ENCODE results near the gene HSBP1L1. TPM values are rescaled to one million over a fixed set of nuclear protein-coding genes. Genes with fewer than 3 reads are reported as not detected.
A peak's percentile ranks its signal among the peaks of the same experiment; 100 is the strongest.

HSBP1L1 gene
- total RNA-seq, 1 donor from 2014 or later = 44.7 TPM

DNA sequence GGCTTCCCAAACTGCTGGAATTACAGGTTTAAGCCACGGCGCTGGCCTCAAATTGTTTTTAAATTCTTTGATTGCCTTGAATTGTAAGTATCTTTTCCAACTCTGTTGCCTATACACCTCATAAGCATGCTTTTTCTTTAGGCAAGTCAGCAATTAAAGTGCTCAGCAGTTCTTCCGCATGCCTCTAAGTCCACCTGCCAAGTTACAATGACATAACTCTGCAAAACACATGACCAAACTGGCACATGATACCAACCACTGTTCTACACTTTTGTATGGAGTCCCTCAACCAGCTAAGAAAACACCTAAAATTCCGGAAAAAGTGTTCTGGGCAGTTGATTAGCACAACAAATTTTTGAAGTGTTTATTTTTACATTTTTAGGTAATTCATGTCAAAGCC is 18.8 kb downstream of the HSBP1L1 start:
- no peak for DNase-seq (ENCODE audit: low read depth)
- no peak overlapping the region for H3K4me3 ChIP-seq (ENCODE audit: low read depth, low read length)
- TF ChIP-seq, protein P1, sequence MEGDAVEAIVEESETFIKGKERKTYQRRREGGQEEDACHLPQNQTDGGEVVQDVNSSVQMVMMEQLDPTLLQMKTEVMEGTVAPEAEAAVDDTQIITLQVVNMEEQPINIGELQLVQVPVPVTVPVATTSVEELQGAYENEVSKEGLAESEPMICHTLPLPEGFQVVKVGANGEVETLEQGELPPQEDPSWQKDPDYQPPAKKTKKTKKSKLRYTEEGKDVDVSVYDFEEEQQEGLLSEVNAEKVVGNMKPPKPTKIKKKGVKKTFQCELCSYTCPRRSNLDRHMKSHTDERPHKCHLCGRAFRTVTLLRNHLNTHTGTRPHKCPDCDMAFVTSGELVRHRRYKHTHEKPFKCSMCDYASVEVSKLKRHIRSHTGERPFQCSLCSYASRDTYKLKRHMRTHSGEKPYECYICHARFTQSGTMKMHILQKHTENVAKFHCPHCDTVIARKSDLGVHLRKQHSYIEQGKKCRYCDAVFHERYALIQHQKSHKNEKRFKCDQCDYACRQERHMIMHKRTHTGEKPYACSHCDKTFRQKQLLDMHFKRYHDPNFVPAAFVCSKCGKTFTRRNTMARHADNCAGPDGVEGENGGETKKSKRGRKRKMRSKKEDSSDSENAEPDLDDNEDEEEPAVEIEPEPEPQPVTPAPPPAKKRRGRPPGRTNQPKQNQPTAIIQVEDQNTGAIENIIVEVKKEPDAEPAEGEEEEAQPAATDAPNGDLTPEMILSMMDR (conservative IDR thresholded peaks at IDR 0.05; ENCODE audit: low read depth, low read length) = no peak

DNA sequence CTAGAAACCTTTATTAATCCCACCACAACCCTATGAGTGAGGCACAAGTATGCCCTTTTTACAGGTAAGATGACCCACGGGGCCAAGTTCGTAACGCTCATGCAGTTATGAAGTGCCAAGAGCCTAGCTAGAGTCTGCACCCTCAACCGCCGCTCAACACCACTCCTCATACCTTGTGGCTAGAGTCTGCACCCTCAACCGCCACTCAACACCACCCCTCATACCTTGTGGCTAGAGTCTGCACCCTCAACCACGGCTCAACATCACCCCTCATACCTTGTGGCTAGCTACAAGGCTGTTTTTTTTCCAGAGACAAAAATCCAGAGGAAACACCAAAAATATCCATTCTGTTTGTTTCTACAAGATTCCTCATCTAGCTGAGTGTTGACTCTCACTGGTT is 19.4 kb downstream of the HSBP1L1 start:
- no peak for DNase-seq (ENCODE audit: low read depth)
- H3K4me3 ChIP-seq (ENCODE audit: low read depth, low read length) = no peak overlapping the region
- TF ChIP-seq, protein P1 (conservative IDR thresholded peaks at IDR 0.05; ENCODE audit: low read depth, low read length) = no peak

DNA sequence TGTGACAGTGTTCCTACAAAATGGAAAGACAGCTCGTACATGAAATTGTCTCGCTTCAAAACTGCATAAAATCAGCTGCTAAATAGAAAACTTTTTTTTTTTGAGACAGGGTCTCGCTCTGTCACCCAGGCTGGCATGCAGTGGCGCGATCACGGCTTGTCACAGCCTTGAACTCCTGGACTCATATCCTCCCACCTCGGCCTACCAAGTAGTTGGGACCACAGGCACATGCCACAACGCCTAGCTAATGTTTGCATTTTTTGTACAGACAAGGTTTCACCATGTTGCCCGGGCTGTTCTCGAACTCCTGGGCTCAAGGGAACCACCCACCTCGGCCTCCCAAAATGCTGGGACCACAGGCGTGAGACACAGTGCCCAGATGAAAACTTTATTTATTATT is 20.7 kb downstream of the HSBP1L1 start:
- TF ChIP-seq, protein P1 (conservative IDR thresholded peaks at IDR 0.05; ENCODE audit: low read depth, low read length) = no peak
- DNase-seq (ENCODE audit: low read depth) = no peak

DNA sequence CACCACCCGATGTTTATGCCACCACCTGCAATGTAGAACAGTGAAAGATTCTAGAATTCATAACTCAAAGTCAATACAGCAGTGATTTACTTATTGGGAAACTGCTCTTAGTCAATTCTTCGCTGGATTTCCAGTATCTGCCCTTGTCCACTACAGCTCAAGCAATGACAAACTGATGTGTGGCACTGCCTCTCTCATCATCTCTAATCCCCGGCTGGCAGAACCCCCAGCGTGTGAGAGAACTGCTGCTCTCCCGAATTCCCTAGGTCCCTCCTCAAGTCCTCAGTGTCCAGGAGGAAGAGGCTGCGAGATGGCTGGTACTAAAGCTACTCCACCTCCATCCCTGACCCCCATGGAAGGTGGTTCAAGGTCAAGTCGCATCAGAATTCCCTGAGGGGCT is 22.3 kb downstream of the HSBP1L1 start:
- TF ChIP-seq, protein P1 (conservative IDR thresholded peaks at IDR 0.05; ENCODE audit: low read depth, low read length) = no peak
- peak overlapping the region; percentile 93 for H3K4me3 ChIP-seq (ENCODE audit: low read depth, low read length)
- no peak for DNase-seq (ENCODE audit: low read depth)

More for the DNA sequence above, 20.7 kb downstream of the HSBP1L1 start:
- no peak overlapping the region for H3K4me3 ChIP-seq (ENCODE audit: low read depth, low read length)

DNA sequence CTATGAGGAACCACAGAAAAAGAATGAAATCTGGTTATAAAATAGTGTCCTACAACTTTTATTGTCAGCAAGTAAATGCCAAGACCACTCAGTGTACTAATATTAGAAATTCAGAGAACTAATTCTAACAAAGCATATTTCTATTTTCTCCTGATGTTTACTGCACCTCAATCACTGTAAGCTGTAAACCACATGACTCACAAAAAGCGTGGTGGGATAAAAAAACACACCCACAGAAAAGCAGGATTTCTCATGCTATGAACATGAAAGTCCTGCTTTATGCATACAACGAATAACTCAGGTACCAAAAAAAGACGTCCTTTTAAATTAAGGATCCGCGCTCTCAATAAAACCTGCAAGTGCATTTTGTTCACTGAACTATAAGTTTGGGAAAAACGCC is 23.1 kb downstream of the HSBP1L1 start:
- no peak for DNase-seq (ENCODE audit: low read depth)
- H3K4me3 ChIP-seq (ENCODE audit: low read depth, low read length) = peak overlapping the region; percentile 93
- TF ChIP-seq, protein P1 (conservative IDR thresholded peaks at IDR 0.05; ENCODE audit: low read depth, low read length) = no peak

DNA sequence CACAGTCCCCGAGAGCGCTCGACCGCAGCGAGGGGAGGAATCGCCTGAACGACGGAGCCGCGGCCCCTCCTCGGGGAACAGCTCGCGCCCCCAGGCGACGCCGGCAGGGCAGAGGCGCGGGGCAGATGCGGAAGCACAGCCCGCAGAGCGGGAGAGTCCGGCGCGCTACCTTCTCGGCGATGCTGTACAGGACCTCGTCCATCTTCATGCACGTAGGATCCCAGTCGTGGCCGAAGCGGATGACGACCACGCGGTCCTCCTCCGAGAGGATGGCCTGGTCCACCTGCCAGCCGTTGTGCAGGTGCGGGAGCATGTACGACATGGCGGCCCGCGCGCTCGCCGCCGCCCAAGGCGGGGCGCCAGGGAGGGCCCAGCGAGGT is 23.6 kb downstream of the HSBP1L1 start:
- DNase-seq (ENCODE audit: low read depth) = no peak
- peak overlapping the region; percentile 93 for H3K4me3 ChIP-seq (ENCODE audit: low read depth, low read length)
- TF ChIP-seq, protein P1 (conservative IDR thresholded peaks at IDR 0.05; ENCODE audit: low read depth, low read length) = peak; percentile 24

DNA sequence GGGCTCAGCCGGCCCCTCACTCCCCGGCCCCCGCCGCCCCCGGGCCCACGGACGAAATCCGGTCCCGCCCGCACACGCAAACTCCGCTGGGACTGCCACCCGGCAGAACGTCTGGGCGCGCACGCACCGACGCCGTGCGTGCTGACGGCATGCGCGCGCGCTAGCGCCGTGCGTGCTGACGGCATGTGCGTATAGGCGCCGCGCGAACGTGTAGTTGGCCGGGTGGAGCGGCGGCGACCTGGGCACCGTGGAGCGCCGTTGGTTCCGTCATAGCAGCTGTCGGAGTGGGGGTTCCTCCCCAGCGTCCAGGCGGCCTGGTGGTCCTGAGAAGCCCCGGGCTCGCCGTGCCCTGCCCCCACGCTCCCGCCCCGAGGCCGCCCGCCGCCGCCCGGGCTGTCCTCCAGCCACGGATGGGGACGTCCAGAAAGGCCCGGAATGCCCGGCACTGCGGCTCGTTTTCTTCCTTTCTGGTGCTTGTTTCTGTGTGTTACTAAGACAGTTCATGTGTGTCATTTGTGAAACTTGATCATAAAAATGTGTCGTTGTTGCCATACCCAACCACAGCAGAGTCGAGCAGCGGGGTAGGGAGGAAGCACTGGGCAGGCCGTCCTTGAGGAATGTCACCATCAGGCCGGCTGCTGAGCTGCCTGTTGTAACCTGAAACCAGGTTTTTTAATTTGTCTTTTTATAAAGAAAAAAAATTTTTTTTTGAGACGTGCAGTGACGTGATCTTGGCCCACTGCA is 24.2 kb downstream of the HSBP1L1 start, which contains the start of gene TXNL4A:
Gene TXNL4A, minus strand, starts transcription at position 113 of the 744 bp plus-strand sequence. CDS start 171 bp downstream, outside the sequence.
- TF ChIP-seq, protein P1 (conservative IDR thresholded peaks at IDR 0.05; ENCODE audit: low read depth, low read length) = no peak
- DNase-seq (ENCODE audit: low read depth) = no peak
- H3K4me3 ChIP-seq (ENCODE audit: low read depth, low read length) = peak within 1 kb of the TSS; percentile 93
